Stimulated activated CD4-positive, alpha-beta T cell treated with anti-CD3 and anti-CD28 coated beads, Interleukin-1b, Interleukin-23, amount 100 ng/mL, for 48 hours (primary cell): ENCODE results near the gene GRK5.
"Not testable (repeated sequence)": the region's sequence is repeated elsewhere in the genome, so short reads cannot be mapped to it uniquely, and the experiment has no call there.

Source experiments
- DNase-seq: peaks from one replicate; pipeline ENCODE4 v3.0.0-alpha.2; 2020

Gene GRK5

GRCh38 chr10:119225083-119225658, 17.8 kb downstream of the GRK5 start:
- DNase-seq: no peak

- no peak for DNase-seq
Observed at GRCh38 chr10:119227825-119228224, 20.5 kb downstream of the GRK5 start.

- DNase-seq: no peak
Observed at GRCh38 chr10:119231654-119232053, 24.3 kb downstream of the GRK5 start.

GRCh38 chr10:119232439-119232838, 25.1 kb downstream of the GRK5 start:
- peak; percentile 31 for DNase-seq

GRCh38 chr10:119233123-119233820, 25.9 kb downstream of the GRK5 start:
- peak; percentile 21 for DNase-seq

GRCh38 chr10:119233821-119234220, 26.4 kb downstream of the GRK5 start:
- no peak for DNase-seq

- DNase-seq: peak; percentile 19
Observed at GRCh38 chr10:119235356-119235755, 28.0 kb downstream of the GRK5 start.

GRCh38 chr10:119237722-119238436, 30.5 kb downstream of the GRK5 start:
- DNase-seq: no peak

GRCh38 chr10:119238577-119238976, 31.2 kb downstream of the GRK5 start:
- no peak for DNase-seq

- not testable (repeated sequence) for DNase-seq
Observed at GRCh38 chr10:119239015-119239414, 31.6 kb downstream of the GRK5 start.

- not testable (repeated sequence) for DNase-seq
Observed at GRCh38 chr10:119239630-119240029, 32.3 kb downstream of the GRK5 start.

GRCh38 chr10:119241066-119241465, 33.7 kb downstream of the GRK5 start:
- DNase-seq: no peak

GRCh38 chr10:119242186-119242585, 34.8 kb downstream of the GRK5 start:
- no peak for DNase-seq

GRCh38 chr10:119243488-119243887, 36.1 kb downstream of the GRK5 start:
- no peak for DNase-seq

- DNase-seq: no peak
Observed at GRCh38 chr10:119243967-119244366, 36.6 kb downstream of the GRK5 start.

- DNase-seq: no peak
Observed at GRCh38 chr10:119245272-119245671, 37.9 kb downstream of the GRK5 start.

- no peak for DNase-seq
Observed at GRCh38 chr10:119246862-119247549, 39.6 kb downstream of the GRK5 start.

GRCh38 chr10:119247550-119247894, 40.2 kb downstream of the GRK5 start:
- no peak for DNase-seq

GRCh38 chr10:119248184-119248583, 40.8 kb downstream of the GRK5 start:
- DNase-seq: no peak

GRCh38 chr10:119248681-119249080, 41.3 kb downstream of the GRK5 start:
- no peak for DNase-seq

GRCh38 chr10:119250641-119251314, 43.4 kb downstream of the GRK5 start:
- DNase-seq: peak; percentile 52

- no peak for DNase-seq
Observed at GRCh38 chr10:119251315-119251708, 43.9 kb downstream of the GRK5 start.

- DNase-seq: no peak
Observed at GRCh38 chr10:119252051-119252465, 44.7 kb downstream of the GRK5 start.
